ENCODE measurements around the gene CCNI.

DNA sequence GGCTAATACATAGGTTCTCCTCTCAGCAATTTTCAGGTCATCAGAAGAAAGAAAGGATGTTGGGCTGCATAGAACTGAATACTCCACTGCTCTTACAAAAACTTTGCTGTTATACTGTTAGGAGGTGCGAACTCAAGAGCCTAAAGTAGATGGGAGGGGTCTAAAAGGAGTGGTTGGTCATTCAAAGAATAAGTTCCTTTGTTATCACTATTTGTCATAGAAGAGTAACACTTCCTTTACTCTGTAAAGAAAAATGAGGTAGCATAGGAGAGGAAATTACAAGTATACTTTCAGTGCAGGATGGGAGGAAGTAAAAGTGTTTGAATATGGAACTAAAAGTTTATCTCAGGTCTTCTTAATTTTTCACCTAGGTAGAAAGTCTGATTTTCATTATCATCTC is 61.5 kb downstream of the CCNI start:
- TF ChIP-seq, protein P1, sequence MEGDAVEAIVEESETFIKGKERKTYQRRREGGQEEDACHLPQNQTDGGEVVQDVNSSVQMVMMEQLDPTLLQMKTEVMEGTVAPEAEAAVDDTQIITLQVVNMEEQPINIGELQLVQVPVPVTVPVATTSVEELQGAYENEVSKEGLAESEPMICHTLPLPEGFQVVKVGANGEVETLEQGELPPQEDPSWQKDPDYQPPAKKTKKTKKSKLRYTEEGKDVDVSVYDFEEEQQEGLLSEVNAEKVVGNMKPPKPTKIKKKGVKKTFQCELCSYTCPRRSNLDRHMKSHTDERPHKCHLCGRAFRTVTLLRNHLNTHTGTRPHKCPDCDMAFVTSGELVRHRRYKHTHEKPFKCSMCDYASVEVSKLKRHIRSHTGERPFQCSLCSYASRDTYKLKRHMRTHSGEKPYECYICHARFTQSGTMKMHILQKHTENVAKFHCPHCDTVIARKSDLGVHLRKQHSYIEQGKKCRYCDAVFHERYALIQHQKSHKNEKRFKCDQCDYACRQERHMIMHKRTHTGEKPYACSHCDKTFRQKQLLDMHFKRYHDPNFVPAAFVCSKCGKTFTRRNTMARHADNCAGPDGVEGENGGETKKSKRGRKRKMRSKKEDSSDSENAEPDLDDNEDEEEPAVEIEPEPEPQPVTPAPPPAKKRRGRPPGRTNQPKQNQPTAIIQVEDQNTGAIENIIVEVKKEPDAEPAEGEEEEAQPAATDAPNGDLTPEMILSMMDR (IDR thresholded peaks at IDR 0.05; ENCODE audit: low read depth, low read length), result no peak
- no peak for TF ChIP-seq MYC (IDR thresholded peaks at IDR 0.05; ENCODE audit: low read depth, low read length)
- no peak for TF ChIP-seq POLR2A (IDR thresholded peaks at IDR 0.05; ENCODE audit: extremely low read depth, insufficient read length)
- TF ChIP-seq, protein P2, sequence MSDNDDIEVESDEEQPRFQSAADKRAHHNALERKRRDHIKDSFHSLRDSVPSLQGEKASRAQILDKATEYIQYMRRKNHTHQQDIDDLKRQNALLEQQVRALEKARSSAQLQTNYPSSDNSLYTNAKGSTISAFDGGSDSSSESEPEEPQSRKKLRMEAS (IDR thresholded peaks at IDR 0.05; ENCODE audit: low read depth, low read length), result no peak

Measured in NB4 (cell line).